Mammary epithelial cell (primary cell): ENCODE results near the gene ZNF362.

Experiments used
- EZH2 ChIP-seq: IDR thresholded peaks from 2 replicates; pipeline ENCODE4 v1.6.1; 2012; ENCODE audit warnings: low read length, inconsistent platforms, borderline replicate concordance
- TF ChIP-seq, protein P1 (sequence below), 2 donors: IDR thresholded peaks in 1 of 2; conservative IDR thresholded peaks in 1 of 2; 2 replicates each; pipeline ENCODE4 v1.5.1; 2011 to 2012; ENCODE audit warnings: inconsistent platforms in 2 of 2, low read length in 2 of 2, mild to moderate bottlenecking in 2 of 2, control low read depth in 1 of 2, low read depth in 1 of 2; ENCODE audit not compliant: insufficient read depth in 1 of 2; ENCODE audit errors: extremely low read depth in 1 of 2

DNA sequence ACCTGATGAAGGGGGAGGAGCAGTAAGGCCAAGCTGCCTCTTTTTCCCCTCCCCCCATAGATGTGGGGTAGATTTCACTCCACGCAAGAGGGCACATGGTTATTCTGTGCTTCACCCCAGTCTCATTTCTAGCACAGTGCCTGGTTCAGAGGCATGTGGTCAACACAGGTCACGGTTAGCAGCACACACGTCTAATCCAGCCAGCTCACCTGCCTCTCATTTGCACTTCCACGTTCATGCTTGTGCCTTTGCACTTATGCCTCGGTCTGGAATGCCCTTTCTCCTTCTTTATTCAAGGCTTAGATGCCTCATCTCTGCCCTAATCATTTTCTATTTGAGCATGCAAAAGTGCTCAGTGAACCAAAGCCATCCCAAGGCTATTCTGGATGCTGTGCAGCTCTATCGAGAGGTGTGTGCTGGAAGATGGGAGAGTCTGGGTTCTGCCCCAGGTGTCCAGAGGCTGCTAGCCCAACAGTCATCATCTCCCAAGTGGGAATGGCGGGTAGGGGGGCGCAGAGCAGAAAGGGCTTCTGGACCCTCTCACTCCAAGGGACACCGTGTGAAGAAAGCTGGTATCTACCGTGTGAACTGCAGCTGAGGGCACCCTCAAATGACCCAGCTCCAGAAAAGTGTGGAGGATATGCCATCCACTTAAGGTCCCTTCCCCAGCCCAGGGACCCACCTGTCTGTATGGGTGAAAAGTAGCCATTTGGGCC, 66.7 kb downstream of the ZNF362 start:
- TF ChIP-seq, protein P1, sequence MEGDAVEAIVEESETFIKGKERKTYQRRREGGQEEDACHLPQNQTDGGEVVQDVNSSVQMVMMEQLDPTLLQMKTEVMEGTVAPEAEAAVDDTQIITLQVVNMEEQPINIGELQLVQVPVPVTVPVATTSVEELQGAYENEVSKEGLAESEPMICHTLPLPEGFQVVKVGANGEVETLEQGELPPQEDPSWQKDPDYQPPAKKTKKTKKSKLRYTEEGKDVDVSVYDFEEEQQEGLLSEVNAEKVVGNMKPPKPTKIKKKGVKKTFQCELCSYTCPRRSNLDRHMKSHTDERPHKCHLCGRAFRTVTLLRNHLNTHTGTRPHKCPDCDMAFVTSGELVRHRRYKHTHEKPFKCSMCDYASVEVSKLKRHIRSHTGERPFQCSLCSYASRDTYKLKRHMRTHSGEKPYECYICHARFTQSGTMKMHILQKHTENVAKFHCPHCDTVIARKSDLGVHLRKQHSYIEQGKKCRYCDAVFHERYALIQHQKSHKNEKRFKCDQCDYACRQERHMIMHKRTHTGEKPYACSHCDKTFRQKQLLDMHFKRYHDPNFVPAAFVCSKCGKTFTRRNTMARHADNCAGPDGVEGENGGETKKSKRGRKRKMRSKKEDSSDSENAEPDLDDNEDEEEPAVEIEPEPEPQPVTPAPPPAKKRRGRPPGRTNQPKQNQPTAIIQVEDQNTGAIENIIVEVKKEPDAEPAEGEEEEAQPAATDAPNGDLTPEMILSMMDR (conservative IDR thresholded peaks at IDR 0.05 in 1 of 2, IDR thresholded peaks at IDR 0.05 in 1 of 2; ENCODE audit: extremely low read depth in 1 of 2, insufficient read depth in 1 of 2, low read depth in 1 of 2, low read length in 2 of 2): no peak
- TF ChIP-seq EZH2: no peak
